SK-N-SH (cell line): Measurements from ENCODE around the gene TPO. TPM values are rescaled to one million over a fixed set of nuclear protein-coding genes. Genes with fewer than 3 reads are reported as not detected.

Source experiments
- CTCF ChIA-PET: fragments of 300-600, 350-600 bp; formaldehyde crosslinking; extraction: SDS; loops from one replicate; lab custom pipeline; 2021; lab: Yijun Ruan, JAX
- POLR2A ChIA-PET: fragments of 350-600 bp; sonication (Branson Sonifier 250); formaldehyde crosslinking; extraction: SDS; loops from one replicate; lab custom pipeline; 2020; ENCODE audit warnings: antibody characterized with exemption, inconsistent platforms; lab: Yijun Ruan, JAX
- DNase-seq: peaks from one replicate; pipeline ENCODE4 v3.0.0; 2012
- H2AFZ ChIP-seq: fragments of 200-600 bp; sonication (generic); 2 replicates; pipeline ENCODE4 v1.8.1; 2016; ENCODE audit warnings: antibody characterized with exemption, mild to moderate bottlenecking, low read depth
- H3F3A ChIP-seq: fragments of 200-600 bp; sonication (generic); replicated peaks from 2 replicates; pipeline ENCODE3; 2016; ENCODE audit warnings: antibody characterized with exemption, mild to moderate bottlenecking; ENCODE audit not compliant: insufficient read depth
- H3K27ac ChIP-seq, 2 experiments: fragments of 200-500 bp in 1 of 2; fragments of 200-600 bp in 1 of 2; sonication (Bioruptor generic) in 1 of 2; sonication (generic), shearing (Covaris generic) in 1 of 2; 2 replicates each; pipeline versions ENCODE4 v1.5.1 to v1.6.1; 2014 to 2016; ENCODE audit warnings: low read depth in 2 of 2, inconsistent platforms in 1 of 2, low read length in 1 of 2, mild to moderate bottlenecking in 1 of 2, mixed read lengths in 1 of 2
- H3K27me3 ChIP-seq: fragments of 200-600 bp; sonication (generic), shearing (Covaris generic); 2 replicates; pipeline ENCODE4 v1.6.1; 2016; ENCODE audit warnings: mixed run types; ENCODE audit not compliant: insufficient read depth
- H3K36me3 ChIP-seq, 2 experiments: fragments of 200-500 bp in 1 of 2; fragments of 200-600 bp in 1 of 2; sonication (Bioruptor generic) in 1 of 2; sonication (generic) in 1 of 2; replicated peaks in 1 of 2; 2 replicates each; pipeline versions ENCODE3 to v1.5.1; 2014 to 2016; ENCODE audit warnings: low read length in 1 of 2, mild to moderate bottlenecking in 1 of 2; ENCODE audit not compliant: insufficient read depth in 2 of 2, control insufficient read depth in 1 of 2
- H3K4me1 ChIP-seq, 2 experiments: fragments of 200-500 bp in 1 of 2; fragments of 200-600 bp in 1 of 2; sonication (Bioruptor generic) in 1 of 2; sonication (generic), shearing (Covaris generic) in 1 of 2; 2 replicates each; pipeline versions ENCODE4 v1.5.1 to v1.6.1; 2014 to 2016; ENCODE audit warnings: low read depth in 1 of 2, low read length in 1 of 2, mixed run types in 1 of 2; ENCODE audit not compliant: insufficient read depth in 2 of 2, control insufficient read depth in 1 of 2
- H3K4me2 ChIP-seq: fragments of 200-600 bp; sonication (generic), shearing (Covaris generic); 2 replicates; pipeline ENCODE4 v1.6.1; 2017; ENCODE audit warnings: mixed run types
- H3K4me3 ChIP-seq, 2 experiments: fragments of 200-500 bp in 1 of 2; fragments of 200-600 bp in 1 of 2; sonication (Bioruptor generic) in 1 of 2; sonication (generic), shearing (Covaris generic) in 1 of 2; 2 replicates each; pipeline versions ENCODE4 v1.5.1 to v1.8.1; 2014 to 2016; ENCODE audit warnings: low read depth in 2 of 2, inconsistent platforms in 1 of 2, low read length in 1 of 2, mild to moderate bottlenecking in 1 of 2, mixed read lengths in 1 of 2, moderate library complexity in 1 of 2
- H3K79me2 ChIP-seq: fragments of 200-600 bp; sonication (generic); 2 replicates; pipeline ENCODE4 v1.8.1; 2017; ENCODE audit warnings: mild to moderate bottlenecking; ENCODE audit not compliant: insufficient read depth
- H3K9ac ChIP-seq: fragments of 200-600 bp; sonication (generic); 2 replicates; pipeline ENCODE4 v1.6.1; 2017; ENCODE audit warnings: mixed run types
- H3K9me2 ChIP-seq: fragments of 200-600 bp; sonication (generic); 2 replicates; pipeline ENCODE4 v1.6.1; 2017; ENCODE audit warnings: mixed run types
- H3K9me3 ChIP-seq: fragments of 200-600 bp; sonication (generic); 2 replicates; pipeline ENCODE4 v1.6.1; 2017; ENCODE audit warnings: mixed run types, mild to moderate bottlenecking, moderate library complexity
- H4K20me1 ChIP-seq: fragments of 200-600 bp; sonication (generic); 2 replicates; pipeline ENCODE4 v1.6.1; 2017; ENCODE audit warnings: mild to moderate bottlenecking, mixed run types; ENCODE audit not compliant: insufficient read depth
- ELF1 ChIP-seq: IDR thresholded peaks from 2 replicates; pipeline ENCODE4 v1.4.0; 2012
- EP300 ChIP-seq, 2 experiments: IDR thresholded peaks; 2 replicates each; pipeline versions ENCODE4 v1.4.0 to v1.6.1; 2012; ENCODE audit warnings: borderline replicate concordance in 1 of 2, low read depth in 1 of 2, low read length in 1 of 2
- GABPA ChIP-seq: IDR thresholded peaks from 2 replicates; pipeline ENCODE4 v1.4.0; 2012; ENCODE audit warnings: low read depth, mild to moderate bottlenecking
- JUND ChIP-seq: IDR thresholded peaks from 2 replicates; pipeline ENCODE4 v1.4.0; 2012
- MAX ChIP-seq: IDR thresholded peaks from 2 replicates; pipeline ENCODE4 v1.4.0; 2012; ENCODE audit warnings: low read depth
- MXI1 ChIP-seq: IDR thresholded peaks from 2 replicates; pipeline ENCODE4 v1.6.1; 2012; ENCODE audit warnings: mild to moderate bottlenecking, low read depth, low read length, improper control_type of control experiment
- NFIC ChIP-seq: IDR thresholded peaks from 2 replicates; pipeline ENCODE4 v1.4.0; 2012; ENCODE audit warnings: borderline replicate concordance
- POLR2AphosphoS5 ChIP-seq: IDR thresholded peaks from 2 replicates; pipeline ENCODE4 v1.6.1; 2012; ENCODE audit warnings: low read depth, low read length
- RCOR1 ChIP-seq: fragments of 150-350 bp; IDR thresholded peaks from 2 replicates; pipeline ENCODE4 v1.6.1; 2017; ENCODE audit warnings: antibody characterized with exemption, low read length
- REST ChIP-seq: IDR thresholded peaks from 2 replicates; pipeline ENCODE4 v1.6.1; 2012; ENCODE audit warnings: mild to moderate bottlenecking, low read depth, low read length, moderate library complexity
- RXRA ChIP-seq: IDR thresholded peaks from 2 replicates; pipeline ENCODE4 v1.4.0; 2012; ENCODE audit warnings: low read depth, mild to moderate bottlenecking, borderline replicate concordance
- SIN3A ChIP-seq: IDR thresholded peaks from 2 replicates; pipeline ENCODE4 v1.6.1; 2012; ENCODE audit warnings: low read depth, mild to moderate bottlenecking, low read length, moderate library complexity, borderline replicate concordance
- SMC3 ChIP-seq: IDR thresholded peaks from 2 replicates; pipeline ENCODE4 v1.6.1; 2012; ENCODE audit warnings: low read depth, low read length, improper control_type of control experiment
- TEAD4 ChIP-seq: IDR thresholded peaks from 2 replicates; pipeline ENCODE4 v1.4.0; 2012; ENCODE audit warnings: mild to moderate bottlenecking, borderline replicate concordance; ENCODE audit not compliant: insufficient read depth
- ZBTB33 ChIP-seq: IDR thresholded peaks from 2 replicates; pipeline ENCODE4 v1.4.0; 2012; ENCODE audit warnings: low read depth, borderline replicate concordance
- whole genome bisulfite sequencing: methylation state at CpG from one replicate; pipeline ENCODE4 v1.1.6; 2017; ENCODE audit warnings: low lambda C conversion rate; 5-methylcytosine and 5-hydroxymethylcytosine counted together
- polyA plus RNA-seq, 3 experiments: library from polyadenylated mRNA; depleted of rRNA; stranded (reverse); fragments of >200 nt; gene quantifications; 2 replicates each; pipeline ENCODE4 v1.2.3, GENCODE V29; 2012

Gene TPO
- polyA plus RNA-seq, 1 of the 3 experiments (the other 2 are of a cell fraction) = not detected

- no peaks in the 10 kb centered on the region for H3K36me3 ChIP-seq
- POLR2A ChIA-PET = no interaction called here
- H3K79me2 ChIP-seq = no peaks in the 10 kb centered on the region
- no peak overlapping the region for H3K4me2 ChIP-seq
- H2AFZ ChIP-seq = no peak overlapping the region
- H3K9ac ChIP-seq = no peak overlapping the region
- DNase-seq = no peak
- TF ChIP-seq RCOR1 (no peak), GABPA (no peak), POLR2AphosphoS5 (no peak)
- TF ChIP-seq, all 33 proteins: peak for 0
- Histone ChIP-seq H3K27ac (no peak overlapping the region), H3K4me1 (peaks cover 0 to 14% of the 10 kb centered on the region in 2 experiments; a peak in 2 of 4 replicates), H3F3A (no peaks in the 10 kb centered on the region), H3K9me3 (no peaks in the 10 kb centered on the region), H4K20me1 (no peaks in the 10 kb centered on the region), H3K27me3 (no peaks in the 10 kb centered on the region), H3K9me2 (no peaks in the 10 kb centered on the region), H3K4me3 (no peak overlapping the region)
- 18% methylated on average over 4 of the region's 6 CpGs for WGBS
- CTCF ChIA-PET = no interaction called here
These were observed 98.2 kb downstream of the TPO start for GRCh38 chr2:1511455-1511854.

- 56% methylated on average over 30 of the region's 36 CpGs for WGBS
- no peaks in the 10 kb centered on the region for H3F3A ChIP-seq
These were observed 99.3 kb downstream of the TPO start for GRCh38 chr2:1512321-1513289.

More at GRCh38 chr2:1512321-1513289, 99.3 kb downstream of the TPO start:
- TF ChIP-seq MXI1 = no peak
- TF ChIP-seq ZBTB33 = no peak
- TF ChIP-seq MAX = no peak
- TF ChIP-seq EP300 (IDR thresholded peaks at IDR 0.05; ENCODE audit: borderline replicate concordance in 1 of 2, low read depth in 1 of 2, low read length in 1 of 2) = no peak
- TF ChIP-seq SMC3 = no peak
- no peak for TF ChIP-seq RXRA
- no peak for TF ChIP-seq JUND
- TF ChIP-seq NFIC = no peak
- TF ChIP-seq ELF1 = no peak
- no peak for TF ChIP-seq TEAD4
- no peak for TF ChIP-seq SIN3A
- TF ChIP-seq REST = no peak
- Histone ChIP-seq H3K79me2 (no peaks in the 10 kb centered on the region), H3K4me2 (no peak overlapping the region), H3K4me3 (no peak overlapping the region), H3K27ac (no peak overlapping the region), H3K4me1 (peaks cover 0 to 14% of the 10 kb centered on the region in 2 experiments; a peak in 2 of 4 replicates), H3K36me3 (no peaks in the 10 kb centered on the region), H3K9me3 (no peaks in the 10 kb centered on the region), H3K27me3 (no peaks in the 10 kb centered on the region), H2AFZ (no peak overlapping the region), H3K9me2 (no peaks in the 10 kb centered on the region), H4K20me1 (no peaks in the 10 kb centered on the region), H3K9ac (no peak overlapping the region)
- CTCF ChIA-PET = no interaction called here
- POLR2A ChIA-PET = no interaction called here
- no peak for DNase-seq
